Measurements from ENCODE around the gene HDGFL3.

- no peak for TF ChIP-seq CTCF (IDR thresholded peaks at IDR 0.05)
- TF ChIP-seq EZH2 (IDR thresholded peaks at IDR 0.05), result no peak
Measured at GRCh38 chr15:83110381-83110780, 97.2 kb downstream of the HDGFL3 start.

Data from neural progenitor cell (in vitro differentiated cells).